HG02840 (cell line): Measurements from ENCODE around the gene HOXB3.

Source experiments
- ATAC-seq: cut with Tn5 transposase; IDR thresholded peaks from one replicate; pipeline ENCODE4 v1.9.1; 2021; ENCODE audit warnings: mild to moderate bottlenecking, moderate library complexity, moderate number of reproducible peaks; ENCODE audit not compliant: unreplicated experiment, low FRiP score

Gene HOXB3

GRCh38 chr17:48588528-48588927 is 1.5 kb downstream of the HOXB3 start:
- no peak for ATAC-seq

- ATAC-seq: no peak
These were observed 2.0 kb downstream of the HOXB3 start for GRCh38 chr17:48588074-48588415.

- no peak for ATAC-seq
These were observed 2.6 kb downstream of the HOXB3 start for GRCh38 chr17:48587276-48588073.

GRCh38 chr17:48586355-48587258 is 3.4 kb downstream of the HOXB3 start:
- ATAC-seq: no peak

- ATAC-seq: no peak
These were observed 5.8 kb downstream of the HOXB3 start for GRCh38 chr17:48584223-48584741.

- ATAC-seq: no peak
These were observed 6.3 kb downstream of the HOXB3 start for GRCh38 chr17:48583708-48584222.

- ATAC-seq: no peak
These were observed 7.3 kb downstream of the HOXB3 start for GRCh38 chr17:48582750-48583069.

- no peak for ATAC-seq
These were observed 10.1 kb downstream of the HOXB3 start for GRCh38 chr17:48579760-48580554.

GRCh38 chr17:48579471-48579759 is 10.6 kb downstream of the HOXB3 start:
- no peak for ATAC-seq

GRCh38 chr17:48578616-48579470 is 11.2 kb downstream of the HOXB3 start:
- ATAC-seq: no peak

- ATAC-seq: no peak
These were observed 12.0 kb downstream of the HOXB3 start, which contains the start of gene HOXB4 for GRCh38 chr17:48577946-48578615. Gene HOXB4, minus strand, starts transcription at chr17:48578350. Its CDS starts 31 bp downstream, at chr17:48578319.

- ATAC-seq: no peak
These were observed 12.6 kb downstream of the HOXB3 start for GRCh38 chr17:48577330-48577945.

- ATAC-seq: no peak
These were observed 13.3 kb downstream of the HOXB3 start for GRCh38 chr17:48576479-48577309.

GRCh38 chr17:48575673-48576478 is 14.2 kb downstream of the HOXB3 start:
- ATAC-seq: no peak

GRCh38 chr17:48575066-48575582 is 14.9 kb downstream of the HOXB3 start:
- no peak for ATAC-seq

GRCh38 chr17:48574505-48575065 is 15.5 kb downstream of the HOXB3 start:
- ATAC-seq: no peak
